ENCODE results near the gene EPS8L2. TPM values are rescaled to one million over a fixed set of nuclear protein-coding genes. Genes with fewer than 3 reads are reported as not detected.

The EPS8L2 gene
- total RNA-seq, 2 donors from 2014 or later, result 4.7 to 7.5 TPM

DNA sequence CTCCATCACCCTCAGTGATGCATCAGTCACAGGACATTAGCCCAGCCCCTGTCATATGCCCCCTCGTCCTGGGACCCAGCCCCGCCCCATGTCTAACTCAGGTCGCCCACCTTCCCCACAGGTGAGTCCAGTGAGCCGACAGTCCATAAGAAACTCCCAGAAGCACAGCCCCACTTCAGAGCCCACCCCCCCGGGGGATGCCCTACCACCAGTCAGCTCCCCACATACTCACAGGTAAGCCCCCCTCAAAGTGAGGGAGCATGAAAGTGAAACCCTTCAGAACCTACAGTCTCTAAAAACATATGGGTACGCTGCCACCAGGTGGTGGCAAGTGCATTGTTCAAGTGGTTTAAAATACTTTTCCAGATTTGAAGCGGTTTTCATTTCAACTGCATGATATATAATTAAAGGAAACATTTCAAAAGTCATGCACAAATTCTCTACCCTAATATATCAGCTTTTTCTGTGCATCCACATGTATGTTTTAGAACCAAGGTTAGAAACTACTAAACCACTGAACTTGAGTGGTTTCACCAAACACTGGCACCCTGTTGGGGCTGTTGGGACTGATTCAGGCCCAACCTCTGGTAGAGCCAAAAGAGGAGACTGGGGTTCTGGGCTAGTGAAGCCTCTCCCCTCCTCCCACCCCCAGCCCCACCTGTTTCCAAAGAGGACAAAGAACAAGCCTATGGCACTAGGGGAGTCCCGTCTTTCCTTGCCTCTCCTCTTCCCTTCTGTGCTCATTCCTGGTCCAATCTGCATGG lies 17.3 kb downstream of the EPS8L2 start:
- no peak for DNase-seq (ENCODE audit: low spot score)
- peak in 1 of 2 donors; percentile 71 for TF ChIP-seq CTCF (IDR thresholded peaks at IDR 0.05)
- H3K4me3 ChIP-seq, result no peak overlapping the region
- no peaks in the 10 kb centered on the region for H3K36me3 ChIP-seq
- H3K9me3 ChIP-seq, result no peaks in the 10 kb centered on the region
- H3K27ac ChIP-seq, result no peak overlapping the region
- H3K4me1 ChIP-seq, result peaks cover 0 to 43% of the 10 kb centered on the region in 2 donors
- H3K27me3 ChIP-seq, result peaks cover 4 to 20% of the 10 kb centered on the region in 2 donors

DNA sequence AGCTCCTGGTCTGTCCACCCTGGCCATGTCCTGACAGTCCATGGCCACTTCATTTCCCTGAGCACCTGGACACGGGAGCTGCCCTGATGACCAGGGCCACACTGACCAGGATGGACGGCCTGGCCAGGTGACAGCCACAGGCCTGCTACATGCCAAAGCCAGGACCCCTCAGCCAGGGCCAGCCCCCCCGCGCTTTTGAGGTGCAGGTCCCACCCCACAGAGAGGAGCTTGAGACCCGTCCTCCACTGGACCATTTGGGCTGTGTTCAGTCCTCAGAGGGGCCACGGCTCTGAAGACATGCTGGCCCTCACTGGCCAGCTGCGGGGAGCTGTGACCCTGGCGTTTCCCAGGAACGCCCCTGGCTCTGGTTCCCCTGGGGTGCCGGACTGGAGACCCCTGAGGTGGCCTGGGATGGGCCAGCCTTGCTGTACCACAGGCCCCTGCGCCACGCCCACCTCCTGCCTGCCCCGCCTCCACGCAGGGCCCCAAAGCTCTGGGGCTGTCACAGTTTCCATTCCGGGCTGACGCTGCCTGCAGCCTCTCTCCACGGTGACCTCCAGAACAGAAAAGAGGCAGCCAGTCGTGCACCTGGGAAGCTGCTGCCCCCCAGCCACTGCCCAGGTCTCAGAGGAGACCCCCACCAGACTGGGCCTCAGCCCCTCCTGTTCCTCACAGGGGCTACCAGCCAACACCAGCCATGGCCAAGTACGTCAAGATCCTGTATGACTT lies 18.2 kb downstream of the EPS8L2 start:
- no peak for TF ChIP-seq CTCF (IDR thresholded peaks at IDR 0.05)
- Histone ChIP-seq H3K27me3 (peaks cover 4 to 20% of the 10 kb centered on the region in 2 donors), H3K36me3 (no peaks in the 10 kb centered on the region), H3K27ac (no peak overlapping the region), H3K4me3 (no peak overlapping the region), H3K4me1 (peaks cover 0 to 52% of the 10 kb centered on the region in 2 donors), H3K9me3 (no peaks in the 10 kb centered on the region)
- DNase-seq (ENCODE audit: low spot score), result no peak

DNA sequence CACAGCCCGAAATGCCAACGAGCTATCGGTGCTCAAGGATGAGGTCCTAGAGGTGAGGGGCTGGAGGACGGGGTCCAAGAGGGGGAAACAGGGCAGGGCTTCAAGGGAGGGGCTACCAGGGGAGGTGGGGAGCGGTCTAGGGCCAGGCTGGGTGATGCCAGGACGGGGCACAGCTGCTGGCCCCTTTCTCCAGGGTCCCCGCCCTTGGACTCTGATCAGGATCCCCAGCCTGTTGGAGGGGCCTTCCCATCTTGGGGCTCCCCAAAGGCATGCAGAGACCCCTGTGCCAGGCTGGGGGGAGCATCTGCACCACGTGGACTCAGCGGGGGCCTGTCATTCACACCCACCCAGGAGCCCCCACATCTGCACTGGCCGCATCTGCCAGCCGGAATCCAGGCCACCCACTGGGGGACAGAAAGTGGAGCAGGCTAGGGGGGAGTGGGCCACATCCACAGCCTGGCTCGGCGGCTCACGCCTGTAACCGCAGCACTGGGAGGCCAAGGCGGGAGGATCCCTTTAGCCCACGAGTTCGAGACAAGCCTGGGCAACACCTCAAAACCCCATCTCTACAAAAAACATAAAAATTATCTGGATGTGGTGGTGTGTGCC lies 18.9 kb downstream of the EPS8L2 start:
- H3K4me3 ChIP-seq, result no peak overlapping the region
- no peaks in the 10 kb centered on the region for H3K36me3 ChIP-seq
- peaks cover 4 to 20% of the 10 kb centered on the region in 2 donors for H3K27me3 ChIP-seq
- H3K9me3 ChIP-seq, result no peaks in the 10 kb centered on the region
- DNase-seq (ENCODE audit: low spot score), result no peak
- no peak for TF ChIP-seq CTCF (IDR thresholded peaks at IDR 0.05)
- H3K4me1 ChIP-seq, result peaks cover 0 to 52% of the 10 kb centered on the region in 2 donors
- H3K27ac ChIP-seq, result no peak overlapping the region

DNA sequence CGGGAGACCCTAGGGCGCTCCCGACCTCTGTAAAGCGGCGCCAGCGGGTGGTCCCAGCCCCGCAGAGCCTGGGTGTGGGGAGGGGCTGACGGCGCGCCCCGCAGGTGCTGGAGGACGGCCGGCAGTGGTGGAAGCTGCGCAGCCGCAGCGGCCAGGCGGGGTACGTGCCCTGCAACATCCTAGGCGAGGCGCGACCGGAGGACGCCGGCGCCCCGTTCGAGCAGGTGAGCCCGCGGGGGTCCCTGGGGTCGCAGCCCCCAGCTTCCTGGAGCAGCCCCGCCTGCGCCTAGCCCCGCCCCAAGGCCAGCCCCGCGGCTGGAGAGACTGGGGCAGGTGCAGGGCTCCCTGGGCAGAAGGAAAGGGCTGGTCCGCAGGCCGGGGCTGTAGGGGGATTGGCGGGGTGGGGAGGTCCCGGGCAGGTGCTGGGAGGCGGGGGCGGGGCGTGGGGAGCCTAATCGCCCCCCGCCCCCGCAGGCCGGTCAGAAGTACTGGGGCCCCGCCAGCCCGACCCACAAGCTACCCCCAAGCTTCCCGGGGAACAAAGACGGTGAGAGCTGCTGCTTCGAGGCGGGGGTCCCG lies 19.7 kb downstream of the EPS8L2 start:
- Histone ChIP-seq H3K4me3 (peak overlapping the region in 1 of 2 donors; percentile 38), H3K9me3 (no peaks in the 10 kb centered on the region), H3K27me3 (peaks cover 4 to 20% of the 10 kb centered on the region in 2 donors), H3K36me3 (no peaks in the 10 kb centered on the region), H3K4me1 (peaks cover 0 to 47% of the 10 kb centered on the region in 2 donors), H3K27ac (peak overlapping the region in 1 of 2 donors; percentile 3)
- DNase-seq (ENCODE audit: low spot score), result no peak
- no peak for TF ChIP-seq CTCF (IDR thresholded peaks at IDR 0.05)

- H3K36me3 ChIP-seq, result no peaks in the 10 kb centered on the region
- H3K9me3 ChIP-seq, result no peaks in the 10 kb centered on the region
- H3K4me1 ChIP-seq, result peaks cover 0 to 40% of the 10 kb centered on the region in 2 donors
- no peak for TF ChIP-seq CTCF (IDR thresholded peaks at IDR 0.05)
- H3K27me3 ChIP-seq, result peaks cover 4 to 13% of the 10 kb centered on the region in 2 donors
- no peak for DNase-seq (ENCODE audit: low spot score)
- H3K4me3 ChIP-seq, result peak overlapping the region in 1 of 2 donors; percentile 38
- peak overlapping the region; percentile 3 to 71 for H3K27ac ChIP-seq
Measured at GRCh38 chr11:726278-727220, 20.5 kb downstream of the EPS8L2 start.
